ENCODE measurements around the gene ZNF282. TPM values are rescaled to one million over a fixed set of nuclear protein-coding genes. Genes with fewer than 3 reads are reported as not detected.
A peak's percentile ranks its signal among the peaks of the same experiment; 100 is the strongest.

ZNF282 gene
- total RNA-seq, 1 donor = 10.7 TPM

DNA sequence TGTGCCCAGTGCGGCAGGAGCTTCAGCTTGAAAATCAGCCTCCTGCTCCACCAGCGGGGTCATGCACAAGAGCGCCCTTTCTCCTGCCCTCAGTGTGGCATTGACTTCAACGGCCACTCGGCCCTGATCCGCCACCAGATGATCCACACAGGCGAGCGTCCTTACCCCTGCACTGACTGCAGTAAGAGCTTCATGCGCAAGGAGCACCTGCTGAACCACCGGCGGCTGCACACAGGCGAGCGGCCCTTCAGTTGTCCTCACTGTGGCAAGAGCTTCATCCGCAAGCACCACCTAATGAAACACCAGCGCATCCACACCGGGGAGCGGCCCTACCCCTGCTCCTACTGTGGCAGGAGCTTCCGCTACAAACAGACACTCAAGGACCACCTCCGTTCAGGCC, 16.1 kb upstream of the ZNF282 start:
- no peak overlapping the region for H3K4me3 ChIP-seq (ENCODE audit: low read length)
- no peaks in the 10 kb centered on the region for H3K4me1 ChIP-seq (ENCODE audit: insufficient read depth, low read length)
- H3K27me3 ChIP-seq (ENCODE audit: insufficient read depth, low read length) = no peaks in the 10 kb centered on the region
- H3K9me3 ChIP-seq (ENCODE audit: low read depth, low read length) = no peaks in the 10 kb centered on the region

DNA sequence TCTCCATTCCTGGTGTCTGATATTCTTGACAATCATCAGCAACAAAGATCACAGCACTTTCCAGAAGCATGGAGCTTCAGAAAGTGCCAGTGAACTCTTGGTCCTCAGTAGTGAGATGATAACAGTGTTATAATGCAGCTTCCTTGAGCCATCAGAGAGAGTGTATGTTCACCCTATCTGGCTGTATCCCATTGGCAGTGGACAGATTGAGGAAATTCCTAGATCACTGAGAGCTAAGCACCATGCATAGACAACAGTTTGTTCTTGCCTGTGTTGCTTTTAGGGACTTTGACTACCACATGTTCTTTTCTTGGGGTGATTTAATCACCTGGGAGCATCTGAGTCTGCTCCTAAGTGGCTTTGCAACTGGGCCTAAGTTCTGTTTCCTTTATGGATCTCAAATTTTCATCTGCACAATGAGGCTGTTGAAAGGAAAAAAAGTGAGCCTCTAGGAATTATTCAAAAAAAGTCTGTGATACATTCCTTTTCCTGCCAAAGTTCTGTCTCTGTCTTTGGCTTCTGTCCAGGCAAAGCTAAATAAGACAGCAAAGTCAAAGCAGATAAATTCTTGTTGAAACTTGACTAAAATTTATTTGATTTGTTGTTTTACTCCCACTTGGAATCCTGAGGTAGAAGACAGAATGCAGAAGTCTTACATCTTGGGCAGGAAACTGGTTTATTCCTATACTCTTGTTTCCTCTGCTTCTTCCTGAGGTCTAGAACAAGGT, 14.5 kb upstream of the ZNF282 start:
- no peaks in the 10 kb centered on the region for H3K4me1 ChIP-seq (ENCODE audit: insufficient read depth, low read length)
- no peak overlapping the region for H3K4me3 ChIP-seq (ENCODE audit: low read length)
- H3K27me3 ChIP-seq (ENCODE audit: insufficient read depth, low read length) = no peaks in the 10 kb centered on the region
- H3K9me3 ChIP-seq (ENCODE audit: low read depth, low read length) = no peaks in the 10 kb centered on the region

DNA sequence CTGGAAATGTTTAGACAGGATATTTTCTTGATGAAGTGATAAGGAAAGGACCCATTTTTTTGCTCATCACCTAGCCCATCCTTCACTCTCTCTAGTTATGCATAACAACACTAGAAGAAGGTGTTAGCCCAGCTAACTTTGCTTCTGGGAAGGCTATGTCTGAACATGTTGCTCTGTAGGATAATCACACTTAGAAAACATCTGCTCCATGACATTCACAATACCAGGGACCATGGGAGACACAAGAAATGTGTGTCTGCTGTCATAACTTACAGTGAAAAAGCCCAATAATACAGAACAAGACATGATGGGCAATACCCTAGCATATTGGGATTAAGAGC, 13.9 kb upstream of the ZNF282 start:
- Histone ChIP-seq H3K4me1 (ENCODE audit: insufficient read depth, low read length) (no peaks in the 10 kb centered on the region), H3K4me3 (ENCODE audit: low read length) (no peak overlapping the region), H3K27me3 (ENCODE audit: insufficient read depth, low read length) (no peaks in the 10 kb centered on the region), H3K9me3 (ENCODE audit: low read depth, low read length) (no peaks in the 10 kb centered on the region)

DNA sequence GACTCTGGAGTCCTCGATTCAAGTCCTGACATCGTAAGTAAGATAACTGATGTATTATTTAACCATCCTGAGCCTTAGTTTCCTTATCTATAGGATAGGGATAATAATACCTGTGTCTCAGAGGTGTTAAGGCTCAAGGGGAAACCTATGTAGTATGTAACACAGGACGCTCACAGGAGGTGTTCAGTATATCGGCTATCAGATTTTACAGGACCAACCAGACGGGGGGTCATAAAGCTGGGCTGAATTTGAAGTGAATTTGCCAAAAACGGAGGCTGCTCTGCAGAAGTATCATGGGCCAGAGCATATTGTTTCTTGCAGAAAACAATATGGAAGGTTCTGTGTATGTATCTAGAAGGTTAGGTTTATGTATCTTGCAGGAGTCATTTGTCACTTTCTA, 11.1 kb upstream of the ZNF282 start:
- Histone ChIP-seq H3K4me1 (ENCODE audit: insufficient read depth, low read length) (no peaks in the 10 kb centered on the region), H3K9me3 (ENCODE audit: low read depth, low read length) (no peaks in the 10 kb centered on the region), H3K27me3 (ENCODE audit: insufficient read depth, low read length) (no peaks in the 10 kb centered on the region), H3K4me3 (ENCODE audit: low read length) (no peak overlapping the region)

DNA sequence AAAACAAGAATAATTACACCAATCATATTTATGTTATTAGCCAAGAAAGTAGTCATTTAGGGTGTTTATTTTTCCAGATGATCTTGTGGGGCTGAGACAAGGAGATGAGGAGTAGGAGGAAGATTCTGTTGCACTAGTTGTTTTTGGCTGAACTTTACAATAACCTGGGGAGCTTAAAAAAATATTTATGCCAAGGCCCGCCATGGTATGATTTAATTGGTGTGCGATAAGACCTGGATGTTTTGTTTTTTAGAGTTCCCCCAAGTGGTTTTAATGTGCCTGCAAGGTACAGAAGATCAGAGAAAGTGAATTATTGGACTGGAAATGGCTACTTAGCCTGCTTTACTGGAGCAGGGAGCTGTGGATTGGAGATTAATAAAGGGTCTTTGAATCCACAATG, 7.1 kb upstream of the ZNF282 start:
- no peaks in the 10 kb centered on the region for H3K4me1 ChIP-seq (ENCODE audit: insufficient read depth, low read length)
- no peak overlapping the region for H3K4me3 ChIP-seq (ENCODE audit: low read length)
- H3K9me3 ChIP-seq (ENCODE audit: low read depth, low read length) = no peaks in the 10 kb centered on the region
- no peaks in the 10 kb centered on the region for H3K27me3 ChIP-seq (ENCODE audit: insufficient read depth, low read length)

DNA sequence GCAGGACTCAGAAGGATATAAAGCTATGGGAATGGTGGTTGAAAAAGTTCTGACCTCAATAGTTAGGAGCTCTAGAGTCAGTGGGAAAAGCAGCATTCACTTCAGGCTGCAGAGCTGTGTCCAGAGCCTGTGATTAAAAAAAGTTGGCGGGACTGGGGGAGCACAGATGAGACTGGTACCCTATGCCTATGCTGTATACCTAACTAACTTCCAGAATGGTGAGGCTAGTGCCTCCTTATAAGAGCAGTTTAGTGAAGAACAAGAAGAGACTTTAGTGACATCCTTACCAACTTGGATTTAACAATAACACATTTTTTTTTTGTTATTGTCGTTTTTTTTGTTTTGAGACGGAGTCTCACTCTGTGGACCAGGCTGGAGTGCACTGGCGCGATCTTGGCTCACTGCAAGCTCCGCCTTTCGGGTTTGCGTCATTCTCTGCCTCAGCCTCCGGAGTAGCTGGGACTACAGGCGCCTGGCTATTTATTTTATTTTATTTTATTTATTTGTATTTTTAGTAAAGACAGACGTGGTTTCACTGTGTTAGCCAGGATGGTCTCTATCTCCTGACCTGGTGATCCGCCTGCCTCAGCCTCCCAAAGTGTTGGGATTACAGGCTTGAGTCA, 6.6 kb upstream of the ZNF282 start:
- H3K27me3 ChIP-seq (ENCODE audit: insufficient read depth, low read length) = no peaks in the 10 kb centered on the region
- no peak overlapping the region for H3K4me3 ChIP-seq (ENCODE audit: low read length)
- H3K9me3 ChIP-seq (ENCODE audit: low read depth, low read length) = no peaks in the 10 kb centered on the region
- no peaks in the 10 kb centered on the region for H3K4me1 ChIP-seq (ENCODE audit: insufficient read depth, low read length)

DNA sequence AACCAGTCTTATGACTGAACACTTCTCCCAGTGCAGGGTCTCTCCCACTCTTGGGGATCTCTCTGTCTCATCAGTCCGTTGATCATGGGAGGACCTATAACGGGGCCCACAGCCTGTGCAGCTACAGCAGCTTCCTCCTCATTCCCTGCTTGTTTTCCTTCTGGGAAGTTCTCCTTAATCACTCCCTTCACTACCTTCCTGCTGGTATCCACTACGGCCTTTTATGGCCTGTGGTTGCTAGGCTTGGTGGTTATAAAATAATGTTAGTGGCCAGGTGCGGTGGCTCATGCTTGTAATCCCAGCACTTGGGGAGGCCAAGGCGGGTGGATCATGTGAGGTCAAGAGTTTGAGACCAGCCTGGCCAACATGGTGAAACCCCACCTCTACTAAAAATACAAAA, 3.5 kb upstream of the ZNF282 start:
- H3K27me3 ChIP-seq (ENCODE audit: insufficient read depth, low read length) = no peaks in the 10 kb centered on the region

DNA sequence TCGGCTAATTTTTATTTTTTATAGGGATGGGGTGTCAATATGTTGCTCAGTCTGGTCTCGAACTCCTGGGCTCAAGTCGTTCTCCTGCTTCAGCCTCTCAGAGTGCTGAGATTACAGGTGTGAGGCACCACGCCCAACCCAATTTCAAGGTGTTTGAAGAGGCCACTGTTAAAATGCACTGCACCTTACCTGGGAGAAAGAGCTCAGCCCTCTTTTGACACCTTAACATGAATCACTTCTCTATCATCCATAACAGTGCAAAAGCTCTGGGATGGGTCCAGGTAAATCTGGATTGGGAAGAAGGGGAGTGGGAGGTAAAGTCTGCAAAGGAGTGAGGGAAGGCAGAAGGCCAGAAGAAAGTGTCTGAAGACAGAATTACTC, 557 bp upstream of the ZNF282 start:
- Histone ChIP-seq H3K9me3 (ENCODE audit: low read depth, low read length) (no peaks in the 10 kb centered on the region), H3K27me3 (ENCODE audit: insufficient read depth, low read length) (no peaks in the 10 kb centered on the region), H3K4me1 (ENCODE audit: insufficient read depth, low read length) (peaks cover 21% of the 10 kb centered on the region), H3K4me3 (ENCODE audit: low read length) (peak overlapping the region; percentile 81)

More for the DNA sequence above, 3.5 kb upstream of the ZNF282 start:
- Histone ChIP-seq H3K9me3 (ENCODE audit: low read depth, low read length) (no peaks in the 10 kb centered on the region), H3K4me3 (ENCODE audit: low read length) (no peak overlapping the region), H3K4me1 (ENCODE audit: insufficient read depth, low read length) (peaks cover 16% of the 10 kb centered on the region)

DNA sequence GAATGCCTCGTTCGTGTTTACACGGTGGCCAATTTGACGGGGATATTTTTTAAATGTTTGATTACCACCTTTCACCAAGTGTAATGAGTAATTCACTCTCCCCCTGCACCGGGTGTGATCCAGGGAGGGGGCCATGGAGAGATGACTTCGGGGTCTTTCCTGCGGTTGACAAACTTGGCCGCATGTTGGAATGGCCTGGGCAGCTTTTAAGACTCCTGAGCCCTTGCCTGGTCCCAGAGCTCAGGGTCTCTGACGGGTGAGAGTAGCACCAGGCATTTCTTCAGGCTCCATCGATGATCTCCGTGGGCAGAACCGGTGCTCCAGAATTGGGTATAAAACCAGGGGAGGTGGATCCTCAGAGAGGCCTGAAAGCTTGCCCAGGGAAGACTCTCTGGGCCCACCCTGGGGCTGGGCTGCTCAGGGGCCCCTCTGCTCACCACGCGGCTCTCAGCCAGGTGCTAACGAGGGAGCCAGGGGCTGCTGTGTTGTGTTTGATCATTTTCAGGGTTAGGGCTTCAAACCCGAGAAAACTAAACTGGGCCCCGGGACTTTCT, 882 bp downstream of the ZNF282 start:
- no peaks in the 10 kb centered on the region for H3K27me3 ChIP-seq (ENCODE audit: insufficient read depth, low read length)
- peak overlapping the region; percentile 81 for H3K4me3 ChIP-seq (ENCODE audit: low read length)
- no peaks in the 10 kb centered on the region for H3K9me3 ChIP-seq (ENCODE audit: low read depth, low read length)
- peaks cover 21% of the 10 kb centered on the region for H3K4me1 ChIP-seq (ENCODE audit: insufficient read depth, low read length)

DNA sequence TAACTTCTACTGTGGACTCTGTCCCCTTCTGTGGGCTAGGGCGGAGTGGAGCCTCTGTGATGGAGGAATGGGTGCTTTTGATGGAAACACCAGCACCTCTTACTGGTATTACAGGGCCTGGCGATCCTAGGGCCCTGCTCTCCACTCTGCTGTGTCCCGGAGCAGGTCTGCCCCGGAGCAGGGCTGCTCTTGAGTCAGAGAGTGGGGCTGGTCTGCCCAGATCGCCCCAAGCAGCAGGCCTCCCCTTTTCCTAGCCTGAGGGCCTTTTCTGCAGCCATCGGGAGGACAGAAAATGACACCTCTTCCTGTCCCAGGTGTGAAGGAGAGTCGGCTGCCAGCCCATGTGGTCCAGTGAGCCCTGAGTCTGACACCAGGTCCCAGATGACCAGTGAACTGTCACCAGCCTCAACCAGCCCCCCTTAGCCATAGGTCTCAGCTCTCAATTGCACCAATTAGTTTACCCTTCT, 1.4 kb downstream of the ZNF282 start:
- Histone ChIP-seq H3K27me3 (ENCODE audit: insufficient read depth, low read length) (no peaks in the 10 kb centered on the region), H3K9me3 (ENCODE audit: low read depth, low read length) (no peaks in the 10 kb centered on the region), H3K4me3 (ENCODE audit: low read length) (peak overlapping the region; percentile 81), H3K4me1 (ENCODE audit: insufficient read depth, low read length) (peaks cover 21% of the 10 kb centered on the region)

DNA sequence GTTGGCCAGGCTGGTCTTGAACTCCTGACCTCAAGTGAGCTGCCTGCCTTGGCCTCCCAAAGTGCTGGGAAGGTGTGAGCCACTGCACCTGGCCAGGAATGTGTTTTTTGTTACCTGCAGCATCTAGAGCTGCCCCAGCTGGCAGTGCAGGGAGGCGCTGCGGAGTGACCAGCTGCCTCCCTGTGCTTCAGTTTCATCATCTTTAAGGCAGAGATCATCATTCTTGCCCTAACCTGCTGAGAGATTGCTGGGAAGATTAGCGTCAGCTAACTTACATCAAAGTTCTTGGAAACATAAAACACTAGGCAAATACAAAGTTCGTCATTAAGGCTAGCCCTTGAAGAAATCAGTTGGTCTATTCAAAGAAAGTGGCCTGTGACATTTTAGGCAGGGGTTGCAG, 2.3 kb downstream of the ZNF282 start:
- H3K9me3 ChIP-seq (ENCODE audit: low read depth, low read length) = no peaks in the 10 kb centered on the region
- no peak overlapping the region for H3K4me3 ChIP-seq (ENCODE audit: low read length)
- peaks cover 21% of the 10 kb centered on the region for H3K4me1 ChIP-seq (ENCODE audit: insufficient read depth, low read length)
- H3K27me3 ChIP-seq (ENCODE audit: insufficient read depth, low read length) = no peaks in the 10 kb centered on the region

DNA sequence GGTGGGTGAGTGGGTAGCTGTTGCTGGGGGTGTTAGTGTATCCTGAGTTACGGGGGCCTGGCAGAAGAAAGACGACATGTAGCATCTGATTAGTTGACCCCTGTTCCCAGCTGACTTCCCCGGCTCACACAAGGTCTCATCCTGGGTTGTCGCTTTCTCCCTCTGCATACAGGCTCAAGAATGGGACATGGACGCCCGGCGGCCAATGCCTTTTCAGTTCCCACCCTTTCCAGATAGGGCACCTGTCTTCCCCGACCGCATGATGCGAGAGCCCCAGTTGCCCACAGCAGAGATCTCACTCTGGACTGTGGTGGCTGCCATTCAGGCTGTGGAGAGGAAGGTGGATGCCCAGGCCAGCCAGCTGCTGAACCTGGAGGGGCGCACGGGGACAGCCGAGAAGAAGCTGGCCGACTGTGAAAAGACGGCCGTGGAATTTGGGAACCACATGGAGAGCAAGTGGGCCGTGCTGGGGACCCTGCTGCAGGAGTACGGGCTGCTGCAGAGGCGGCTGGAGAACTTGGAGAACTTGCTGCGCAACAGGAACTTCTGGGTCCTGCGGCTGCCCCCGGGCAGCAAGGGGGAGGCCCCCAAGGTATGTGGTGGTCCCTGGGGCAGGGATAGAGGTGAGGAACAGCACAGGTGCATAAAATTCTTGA, 2.9 kb downstream of the ZNF282 start:
- Histone ChIP-seq H3K27me3 (ENCODE audit: insufficient read depth, low read length) (no peaks in the 10 kb centered on the region), H3K4me3 (ENCODE audit: low read length) (no peak overlapping the region), H3K9me3 (ENCODE audit: low read depth, low read length) (no peaks in the 10 kb centered on the region), H3K4me1 (ENCODE audit: insufficient read depth, low read length) (peaks cover 21% of the 10 kb centered on the region)

DNA sequence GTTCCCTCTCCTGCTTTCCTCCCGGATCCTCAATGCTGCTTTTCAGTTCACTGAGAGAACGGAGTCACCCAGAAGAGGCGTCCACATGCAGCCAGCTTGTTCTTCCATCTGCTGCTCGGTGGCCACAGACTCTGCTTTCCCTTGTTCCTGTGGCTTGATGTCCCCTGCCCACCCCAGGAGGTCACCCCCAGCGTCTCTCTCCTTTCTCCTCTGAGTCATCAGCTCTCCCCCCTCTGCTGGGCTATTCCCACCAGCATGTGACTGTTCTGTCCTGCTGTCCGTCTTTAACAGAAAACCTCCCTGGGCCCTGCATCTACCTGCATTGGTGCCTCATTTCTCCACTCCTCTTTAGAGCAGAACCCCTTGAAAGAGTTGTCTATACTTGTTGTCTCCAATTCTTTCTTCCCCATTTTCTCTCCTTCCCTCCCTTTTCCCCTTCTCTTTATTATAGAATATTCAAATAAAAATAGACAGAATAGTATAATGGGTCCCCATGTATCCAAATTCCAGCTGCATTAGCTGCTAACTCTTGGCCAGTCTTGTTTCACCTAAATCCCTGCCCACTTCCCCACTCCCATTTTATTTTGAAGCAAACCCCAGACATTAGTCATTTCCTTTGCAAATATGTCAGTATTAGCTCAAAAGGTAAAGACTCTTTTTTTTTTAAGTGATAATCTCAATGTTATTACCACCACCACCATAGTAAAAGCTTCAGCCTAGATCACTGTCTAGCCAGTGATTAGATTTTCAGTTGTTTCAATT, 4.1 kb downstream of the ZNF282 start:
- no peak overlapping the region for H3K4me3 ChIP-seq (ENCODE audit: low read length)
- no peaks in the 10 kb centered on the region for H3K9me3 ChIP-seq (ENCODE audit: low read depth, low read length)
- H3K4me1 ChIP-seq (ENCODE audit: insufficient read depth, low read length) = peaks cover 21% of the 10 kb centered on the region

DNA sequence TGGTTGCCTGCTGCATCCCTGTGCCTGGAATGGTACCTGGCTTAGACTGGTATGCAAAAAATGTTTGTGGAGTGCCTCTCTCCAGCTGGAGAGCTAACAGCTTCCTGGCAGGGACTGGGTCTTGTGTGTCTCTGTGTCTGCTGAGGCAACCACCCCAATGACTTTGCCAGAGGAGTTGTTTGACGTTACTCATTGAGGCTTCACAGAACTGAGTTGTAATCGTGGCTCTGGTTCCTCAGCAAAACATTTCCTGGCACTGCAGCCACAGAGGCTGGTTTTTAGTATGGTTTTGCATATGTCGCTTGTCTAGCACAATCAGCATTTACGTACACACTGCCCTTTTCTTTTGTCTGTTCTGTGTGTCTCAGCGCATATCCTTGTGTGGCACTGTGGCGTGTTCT, 7.5 kb downstream of the ZNF282 start:
- no peaks in the 10 kb centered on the region for H3K4me1 ChIP-seq (ENCODE audit: insufficient read depth, low read length)
- H3K9me3 ChIP-seq (ENCODE audit: low read depth, low read length) = no peaks in the 10 kb centered on the region
- no peak overlapping the region for H3K4me3 ChIP-seq (ENCODE audit: low read length)
- H3K27me3 ChIP-seq (ENCODE audit: insufficient read depth, low read length) = no peaks in the 10 kb centered on the region

More for the DNA sequence above, 4.1 kb downstream of the ZNF282 start:
- no peaks in the 10 kb centered on the region for H3K27me3 ChIP-seq (ENCODE audit: insufficient read depth, low read length)
